Breast epithelium (tissue), 4 donors: ENCODE results near the gene ZNF580. TPM values are rescaled to one million over a fixed set of nuclear protein-coding genes. Genes with fewer than 3 reads are reported as not detected.
A peak's percentile ranks its signal among the peaks of the same experiment; 100 is the strongest.

Experiments used
- DNase-seq, 2 donors: peaks; one replicate each; pipeline ENCODE4 v3.0.0-alpha.2; 2019; ENCODE audit warnings: low spot score in 2 of 2
- H3K27ac ChIP-seq, 2 donors: fragments of 200-600 bp; sonication (generic) in 1 of 2; one replicate each; pipeline ENCODE4 v1.5.1; 2016 to 2019; ENCODE audit warnings: mild to moderate bottlenecking in 1 of 2
- H3K27me3 ChIP-seq, 2 donors: fragments of 200-600 bp; sonication (generic) in 1 of 2; one replicate each; pipeline versions ENCODE4 v1.5.1 to v1.6.0; 2017 to 2019; ENCODE audit warnings: control low read depth in 1 of 2, mild to moderate bottlenecking in 1 of 2
- H3K36me3 ChIP-seq: fragments of 200-600 bp; one replicate; pipeline ENCODE4 v1.5.1; 2019
- H3K4me1 ChIP-seq, 2 donors: fragments of 200-600 bp; sonication (generic); one replicate each; pipeline ENCODE4 v1.5.1; 2016 to 2019; ENCODE audit warnings: control low read depth in 1 of 2
- H3K4me3 ChIP-seq, 3 donors: fragments of 200-600 bp; sonication (generic); 1 replicate in 2 of 3; 2 replicates in 1 of 3; pipeline ENCODE4 v1.5.1; 2016 to 2019; ENCODE audit warnings: mild to moderate bottlenecking in 3 of 3, moderate library complexity in 2 of 3
- H3K9me3 ChIP-seq, 2 donors: fragments of 200-600 bp; sonication (generic) in 1 of 2; one replicate each; pipeline ENCODE4 v1.5.1; 2016 to 2019; ENCODE audit warnings: control low read depth in 1 of 2
- CTCF ChIP-seq, 3 donors: fragments of 450-650 bp; IDR thresholded peaks; one replicate each; pipeline ENCODE4 v1.5.1; 2016 to 2017; ENCODE audit warnings: antibody characterized with exemption in 3 of 3, mild to moderate bottlenecking in 3 of 3, moderate library complexity in 3 of 3
- POLR2A ChIP-seq: fragments of 450-650 bp; IDR thresholded peaks from one replicate; pipeline ENCODE4 v1.6.1; 2016; ENCODE audit warnings: antibody characterized with exemption, mild to moderate bottlenecking, moderate library complexity
- POLR2AphosphoS5 ChIP-seq, 3 donors: sonication (generic); formaldehyde crosslinking; IDR thresholded peaks; one replicate each; pipeline ENCODE4 v1.6.1; 2017; ENCODE audit warnings: antibody characterized with exemption in 3 of 3
- intact Hi-C: fragments of 100-400 bp; cut with DNase I; formaldehyde crosslinking; loops from one replicate; pipeline ENCODE4 v1.15.1; 2023; ENCODE audit warnings: low total_unique reads
- total RNA-seq, 3 donors: library from RNA; depleted of rRNA; stranded (reverse); fragments of >200 nt; gene quantifications; one replicate each; pipeline ENCODE4 v1.1.0, GENCODE V29; 2016

The ZNF580 gene
- total RNA-seq, 3 donors from 2014 or later, result 21.0 to 24.3 (median 22.4) TPM

- H3K4me1 ChIP-seq, result peaks cover 11 to 13% of the 10 kb centered on the region in 2 donors
- H3K27ac ChIP-seq, result no peak overlapping the region
- no peaks in the 10 kb centered on the region for H3K27me3 ChIP-seq
- TF ChIP-seq POLR2A (no peak), CTCF (IDR thresholded peaks at IDR 0.05) (no peak), POLR2AphosphoS5 (IDR thresholded peaks at IDR 0.05) (no peak)
- no peak overlapping the region for H3K4me3 ChIP-seq
- no peaks in the 10 kb centered on the region for H3K36me3 ChIP-seq
- DNase-seq, result no peak
- no peaks in the 10 kb centered on the region for H3K9me3 ChIP-seq
- intact Hi-C loops, result no loop called here
These were observed 4.7 kb downstream of the ZNF580 start for GRCh38 chr19:55645512-55645881.

DNA sequence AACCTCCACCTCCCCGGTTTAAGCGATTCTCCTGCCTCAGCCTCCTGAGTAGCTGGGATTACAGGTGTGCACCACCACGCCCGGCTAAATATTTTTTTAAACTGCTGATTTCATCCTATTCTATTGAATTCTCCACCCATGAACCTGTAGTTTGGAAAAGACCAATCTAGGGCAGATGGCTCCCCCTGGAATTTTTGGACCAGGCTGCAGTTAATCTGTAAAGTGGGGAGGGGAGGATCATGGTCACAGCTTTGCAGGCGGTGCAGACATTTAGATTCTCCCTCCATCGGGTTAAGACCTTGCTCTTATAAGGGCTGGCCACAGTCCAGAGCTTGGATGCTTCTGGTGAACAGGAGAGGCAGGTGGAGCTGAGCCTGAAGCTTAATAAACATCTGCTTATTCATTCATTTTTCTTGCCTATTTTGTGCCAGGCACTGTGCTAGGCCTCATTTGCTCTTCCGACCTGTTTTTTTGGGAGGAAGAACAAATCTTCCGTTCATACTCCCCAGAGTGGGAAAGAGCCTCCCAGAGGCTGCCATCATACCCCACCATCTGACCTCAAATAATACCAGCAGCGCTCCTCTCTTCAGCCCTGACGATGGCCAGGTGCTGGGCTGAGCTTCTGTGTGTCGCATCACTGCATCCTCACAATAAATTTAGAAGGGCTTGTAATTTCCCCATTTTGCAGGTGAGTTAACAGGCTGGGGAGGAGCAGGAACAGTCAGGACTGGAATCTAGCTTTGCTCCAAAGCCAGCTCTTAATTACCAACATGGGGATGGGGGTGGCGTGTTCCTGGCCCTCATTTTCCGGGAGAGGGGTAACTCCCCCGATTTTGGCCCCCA is 6.3 kb downstream of the ZNF580 start:
- peaks cover 9 to 11% of the 10 kb centered on the region in 2 donors for H3K4me1 ChIP-seq
- TF ChIP-seq POLR2A, result no peak
- TF ChIP-seq POLR2AphosphoS5 (IDR thresholded peaks at IDR 0.05), result no peak
- no peak for TF ChIP-seq CTCF (IDR thresholded peaks at IDR 0.05)
- H3K36me3 ChIP-seq, result no peaks in the 10 kb centered on the region
- DNase-seq, result no peak
- intact Hi-C loops, result no loop called here
- peak overlapping the region; percentile 86 to 92 for H3K27ac ChIP-seq
- H3K4me3 ChIP-seq, result peak overlapping the region; percentile 88 to 98 (median 96)
- no peaks in the 10 kb centered on the region for H3K9me3 ChIP-seq
- no peaks in the 10 kb centered on the region for H3K27me3 ChIP-seq

DNA sequence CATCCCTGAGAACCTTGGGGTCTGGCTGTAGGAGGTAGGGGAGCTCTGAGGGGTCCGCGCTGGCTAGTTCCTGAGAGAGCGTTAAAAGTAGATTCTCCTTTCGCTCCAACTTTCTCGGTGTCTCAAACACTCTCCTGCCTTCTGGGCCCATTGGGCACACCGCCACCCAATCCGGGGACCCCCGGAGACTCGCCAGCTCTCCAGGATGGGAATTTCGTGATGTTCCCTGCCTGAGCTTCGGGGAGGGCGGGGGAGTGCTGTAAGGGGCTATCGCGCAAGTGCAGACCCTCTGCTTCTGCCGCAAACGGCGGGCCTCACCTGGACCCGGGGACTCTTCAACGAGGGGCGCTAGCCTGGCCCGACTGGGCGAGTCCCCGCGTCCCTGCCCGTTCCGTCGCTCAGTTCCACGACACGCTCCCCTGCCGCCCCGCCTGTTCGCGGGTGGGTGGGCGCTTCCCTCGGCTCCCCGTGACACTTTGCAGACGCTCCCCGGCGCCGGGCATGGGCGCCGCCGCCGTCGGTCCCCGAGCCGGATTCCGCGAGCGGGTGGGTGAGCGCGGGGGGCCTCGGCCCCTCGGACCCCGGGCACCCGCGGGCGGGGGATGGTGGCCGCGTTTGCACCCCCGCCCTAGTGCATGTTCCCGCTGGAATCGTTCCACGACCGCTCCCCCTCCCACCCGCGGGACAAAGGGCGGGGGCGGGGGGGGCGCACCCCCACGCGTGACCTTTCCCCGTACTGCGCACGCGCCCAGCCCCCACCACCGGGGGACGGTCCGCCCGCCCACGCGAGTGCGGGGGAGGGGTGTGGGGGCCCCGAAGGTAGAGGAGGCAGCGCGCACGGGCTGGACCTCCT is 7.2 kb downstream of the ZNF580 start, which contains the start of gene CCDC106:
Gene CCDC106, plus strand, starts transcription at position 481 of the 853 bp plus-strand sequence. CDS start 835 bp downstream, outside the sequence.
- H3K9me3 ChIP-seq, result no peaks in the 10 kb centered on the region
- no peaks in the 10 kb centered on the region for H3K27me3 ChIP-seq
- peaks cover 9 to 11% of the 10 kb centered on the region in 2 donors for H3K4me1 ChIP-seq
- TF ChIP-seq POLR2A (no peak), CTCF (IDR thresholded peaks at IDR 0.05) (no peak), POLR2AphosphoS5 (IDR thresholded peaks at IDR 0.05) (no peak)
- peak within 1 kb of the TSS; percentile 88 to 98 (median 96) for H3K4me3 ChIP-seq
- intact Hi-C loops, result no loop called here
- no peak for DNase-seq
- no peaks in the 10 kb centered on the region for H3K36me3 ChIP-seq
- H3K27ac ChIP-seq, result peak within 1 kb of the TSS; percentile 86 to 92

DNA sequence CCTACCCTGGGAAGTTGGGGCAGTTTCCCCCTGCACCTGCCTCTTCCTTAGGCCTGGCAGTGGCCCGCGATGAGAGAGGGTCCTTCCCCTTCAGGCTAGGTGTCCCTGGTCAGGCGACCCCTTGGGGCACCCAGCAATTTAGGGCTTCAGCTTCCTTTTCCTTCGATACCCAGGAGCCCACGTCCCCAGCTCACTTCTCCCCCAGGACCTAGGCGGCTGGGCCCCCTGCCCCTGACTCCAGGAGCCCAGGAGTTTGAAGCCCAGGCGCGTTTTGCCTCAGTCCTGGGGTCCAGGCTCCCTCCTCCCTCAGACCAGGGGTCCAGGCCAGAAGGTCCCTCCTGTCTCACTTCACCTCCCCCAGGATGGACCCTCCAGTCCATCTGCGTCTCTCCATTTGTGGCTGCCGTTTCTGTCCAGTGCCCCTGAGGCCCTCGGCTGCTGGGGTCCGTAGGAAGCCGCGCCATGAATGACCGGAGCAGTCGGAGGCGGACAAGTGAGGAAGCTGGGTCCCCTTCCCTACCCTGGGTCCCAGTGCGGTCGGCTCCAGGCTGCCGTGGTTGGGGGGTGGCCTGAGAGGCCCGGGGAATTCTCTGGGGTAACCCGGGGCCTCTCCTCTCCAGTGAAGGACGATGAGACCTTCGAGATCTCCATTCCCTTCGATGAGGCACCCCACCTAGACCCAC is 7.9 kb downstream of the ZNF580 start:
- Histone ChIP-seq H3K27me3 (no peaks in the 10 kb centered on the region), H3K27ac (peak overlapping the region; percentile 86 to 92), H3K9me3 (no peaks in the 10 kb centered on the region), H3K4me1 (peaks cover 9 to 11% of the 10 kb centered on the region in 2 donors), H3K36me3 (no peaks in the 10 kb centered on the region), H3K4me3 (peak overlapping the region; percentile 88 to 98 (median 96))
- TF ChIP-seq POLR2A, result no peak
- intact Hi-C loops, result no loop called here
- no peak for DNase-seq
